ENCODE data around the gene CEP104. TPM values are rescaled to one million over a fixed set of nuclear protein-coding genes. Genes with fewer than 3 reads are reported as not detected.
A peak's percentile ranks its signal among the peaks of the same experiment; 100 is the strongest.

CEP104 gene
- polyA plus RNA-seq, 1 donor from 2014 or later, result 8.1 TPM

- peak within 1 kb of the TSS; percentile 93 for H3K27ac ChIP-seq (ENCODE audit: low read length)
- H3K4me2 ChIP-seq (ENCODE audit: low read length), result peak within 1 kb of the TSS; percentile 60
- H3F3A ChIP-seq (ENCODE audit: insufficient read depth, low read length, poor library complexity, severe bottlenecking), result no peaks in the 10 kb centered on the region
- no peak for TF ChIP-seq EZH2 (IDR thresholded peaks at IDR 0.05; ENCODE audit: borderline replicate concordance, insufficient read depth, low read length, poor library complexity, severe bottlenecking)
- no peak for TF ChIP-seq REST (IDR thresholded peaks at IDR 0.05; ENCODE audit: borderline replicate concordance)
- peak; percentile 55 for TF ChIP-seq TAF1 (IDR thresholded peaks at IDR 0.05; ENCODE audit: low read depth)
- peak; percentile 64 for TF ChIP-seq MXI1 (conservative IDR thresholded peaks at IDR 0.05; ENCODE audit: poor library complexity, severe bottlenecking)
- TF ChIP-seq RAD21 (conservative IDR thresholded peaks at IDR 0.05), result no peak
- TF ChIP-seq EP300 (conservative IDR thresholded peaks at IDR 0.05; ENCODE audit: poor library complexity, severe bottlenecking), result peak; percentile 48
- TF ChIP-seq CTCF (IDR thresholded peaks at IDR 0.05; ENCODE audit: poor library complexity, severe bottlenecking), result peak; percentile 61
- TF ChIP-seq SMC3 (conservative IDR thresholded peaks at IDR 0.05; ENCODE audit: poor library complexity), result no peak
- peak; percentile 88 for TF ChIP-seq POLR2AphosphoS5 (IDR thresholded peaks at IDR 0.05)
- no peaks in the 10 kb centered on the region for H3K9me2 ChIP-seq (ENCODE audit: insufficient read depth, low read length)
- peaks cover 42% of the 10 kb centered on the region for H3K79me2 ChIP-seq (replicated peaks; ENCODE audit: insufficient read depth, low read length)
- H3K9ac ChIP-seq (ENCODE audit: low read length), result peak within 1 kb of the TSS; percentile 89
- no peaks in the 10 kb centered on the region for H3K27me3 ChIP-seq (ENCODE audit: insufficient read depth, low read depth, low read length)
- no peaks in the 10 kb centered on the region for H3K9me3 ChIP-seq (ENCODE audit: low read length)
- no peaks in the 10 kb centered on the region for H3K36me3 ChIP-seq (ENCODE audit: insufficient read depth, low read length)
- H3K4me3 ChIP-seq (ENCODE audit: low read length), result peak within 1 kb of the TSS; percentile 93
- H2AFZ ChIP-seq (ENCODE audit: low read depth, low read length), result peak within 1 kb of the TSS; percentile 97
- no peaks in the 10 kb centered on the region for H4K20me1 ChIP-seq (ENCODE audit: insufficient read depth)
These were observed 43.3 kb upstream of the CEP104 start, which contains the start of gene C1orf174 for GRCh38 chr1:3900150-3900968. Gene C1orf174 (minus strand): TSS chr1:3900272. CDS start chr1:3900186, 86 bp downstream.

GRCh38 chr1:3899754-3900149, 42.7 kb upstream of the CEP104 start:
- Histone ChIP-seq H3K36me3 (ENCODE audit: insufficient read depth, low read length) (no peaks in the 10 kb centered on the region), H3K27me3 (ENCODE audit: insufficient read depth, low read depth, low read length) (no peaks in the 10 kb centered on the region), H2AFZ (ENCODE audit: low read depth, low read length) (peak overlapping the region; percentile 75), H3K9ac (ENCODE audit: low read length) (peak overlapping the region; percentile 89), H3K27ac (ENCODE audit: low read length) (peak overlapping the region; percentile 93), H3K9me2 (ENCODE audit: insufficient read depth, low read length) (no peaks in the 10 kb centered on the region), H3K4me3 (ENCODE audit: low read length) (peak overlapping the region; percentile 93), H3K4me2 (ENCODE audit: low read length) (peak overlapping the region; percentile 60), H3F3A (ENCODE audit: insufficient read depth, low read length, poor library complexity, severe bottlenecking) (no peaks in the 10 kb centered on the region), H4K20me1 (ENCODE audit: insufficient read depth) (no peaks in the 10 kb centered on the region), H3K79me2 (replicated peaks; ENCODE audit: insufficient read depth, low read length) (peaks cover 47% of the 10 kb centered on the region), H3K9me3 (ENCODE audit: low read length) (no peaks in the 10 kb centered on the region)
- no peak for TF ChIP-seq TAF1 (IDR thresholded peaks at IDR 0.05; ENCODE audit: low read depth)
- no peak for TF ChIP-seq REST (IDR thresholded peaks at IDR 0.05; ENCODE audit: borderline replicate concordance)
- TF ChIP-seq CTCF (IDR thresholded peaks at IDR 0.05; ENCODE audit: poor library complexity, severe bottlenecking), result peak; percentile 27
- no peak for TF ChIP-seq POLR2AphosphoS5 (IDR thresholded peaks at IDR 0.05)
- TF ChIP-seq EZH2 (IDR thresholded peaks at IDR 0.05; ENCODE audit: borderline replicate concordance, insufficient read depth, low read length, poor library complexity, severe bottlenecking), result no peak
- TF ChIP-seq MXI1 (conservative IDR thresholded peaks at IDR 0.05; ENCODE audit: poor library complexity, severe bottlenecking), result no peak

Data from neural cell (in vitro differentiated cells).